ENCODE measurements around the gene NOX5. TPM values are rescaled to one million over a fixed set of nuclear protein-coding genes. Genes with fewer than 3 reads are reported as not detected.

NOX5 gene
- total RNA-seq, 2 donors from 2014 or later, result 0.26 TPM; not detected in 1

- WGBS, 2 donors, result 77 to 78% methylated on average over 13 to 32 of the region's 43 CpGs
- Histone ChIP-seq H3K9me3 (no peaks in the 10 kb centered on the region), H3K4me3 (no peak overlapping the region), H3K4me1 (no peaks in the 10 kb centered on the region), H3K27ac (no peak overlapping the region), H3K27me3 (peaks cover 0 to 9% of the 10 kb centered on the region in 2 donors), H3K36me3 (replicated peaks in 1 of 2; ENCODE audit: insufficient read depth in 1 of 2, low read depth in 2 of 2) (no peaks in the 10 kb centered on the region)
- no peak for ATAC-seq
- intact Hi-C loops (cut with DNase I), result no loop called here
- no peak for TF ChIP-seq CTCF (IDR thresholded peaks at IDR 0.05)
- TF ChIP-seq POLR2A (IDR thresholded peaks at IDR 0.05), result no peak
- DNase-seq, result no peak
Measured at GRCh38 chr15:69032703-69033373, 18.3 kb downstream of the NOX5 start.

DNA sequence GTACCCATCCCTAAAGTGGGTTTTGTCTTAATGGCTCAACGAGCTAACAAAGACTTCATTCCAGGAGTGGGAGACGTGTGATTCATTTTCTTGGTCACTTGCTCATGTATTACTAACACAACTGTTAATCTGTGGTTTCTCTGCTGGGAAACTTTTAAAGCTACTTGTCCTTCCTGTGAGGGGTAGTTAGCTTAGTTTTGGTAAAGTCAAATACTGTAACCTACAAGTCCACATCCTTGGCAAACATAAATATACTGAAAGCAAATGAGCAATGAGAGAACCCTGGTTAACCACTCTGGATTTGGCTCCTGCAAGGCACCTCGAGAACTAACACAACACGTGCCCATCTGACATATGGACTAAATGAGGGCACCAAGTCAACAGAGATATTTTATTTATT, 19.9 kb downstream of the NOX5 start:
- no peak for DNase-seq
- no peaks in the 10 kb centered on the region for H3K36me3 ChIP-seq (replicated peaks in 1 of 2; ENCODE audit: insufficient read depth in 1 of 2, low read depth in 2 of 2)
- peaks cover 0 to 9% of the 10 kb centered on the region in 2 donors for H3K27me3 ChIP-seq
- H3K4me1 ChIP-seq, result no peaks in the 10 kb centered on the region
- 51 to 58% methylated on average over 4 of the region's 4 CpGs for WGBS, 2 donors
- no peak overlapping the region for H3K4me3 ChIP-seq
- no peak for ATAC-seq
- no peaks in the 10 kb centered on the region for H3K9me3 ChIP-seq
- TF ChIP-seq CTCF (IDR thresholded peaks at IDR 0.05) (no peak), POLR2A (IDR thresholded peaks at IDR 0.05) (no peak)
- H3K27ac ChIP-seq, result no peak overlapping the region
- intact Hi-C loops (cut with DNase I), result no loop called here

GRCh38 chr15:69035205-69035917, 20.9 kb downstream of the NOX5 start:
- 37 to 56% methylated on average over 8 to 14 of the region's 16 CpGs for WGBS, 2 donors
- DNase-seq (peak in 1 of 4 donors; percentile 26), ATAC-seq (no peak)
- Histone ChIP-seq H3K4me1 (no peaks in the 10 kb centered on the region), H3K4me3 (no peak overlapping the region), H3K27me3 (peaks cover 0 to 9% of the 10 kb centered on the region in 2 donors), H3K36me3 (replicated peaks in 1 of 2; ENCODE audit: insufficient read depth in 1 of 2, low read depth in 2 of 2) (no peaks in the 10 kb centered on the region), H3K27ac (no peak overlapping the region), H3K9me3 (no peaks in the 10 kb centered on the region)
- TF ChIP-seq POLR2A (IDR thresholded peaks at IDR 0.05), result no peak
- TF ChIP-seq CTCF (IDR thresholded peaks at IDR 0.05), result peak in 2 of 7 experiments; percentile 10 to 15
- intact Hi-C loops (cut with DNase I), result no loop called here

DNA sequence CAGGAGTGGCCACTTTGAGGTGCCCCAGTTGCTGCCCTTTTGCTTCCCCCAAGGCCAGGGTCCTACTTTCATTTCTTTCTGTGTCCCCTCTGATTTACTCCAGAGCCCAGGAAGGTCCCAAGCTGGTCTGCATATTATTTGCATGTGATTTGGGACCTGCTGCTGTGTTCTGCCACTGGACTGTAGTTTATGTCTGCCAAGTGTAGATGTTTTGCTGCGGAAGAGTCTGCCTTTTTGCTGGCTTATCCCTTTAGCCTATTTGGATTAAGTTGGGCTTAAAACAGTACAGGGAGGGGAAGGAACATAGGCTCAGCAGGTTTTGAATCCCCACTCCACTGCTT, 21.4 kb downstream of the NOX5 start:
- no peak for DNase-seq
- ATAC-seq, result no peak
- Histone ChIP-seq H3K4me1 (no peaks in the 10 kb centered on the region), H3K9me3 (no peaks in the 10 kb centered on the region), H3K4me3 (no peak overlapping the region), H3K36me3 (replicated peaks in 1 of 2; ENCODE audit: insufficient read depth in 1 of 2, low read depth in 2 of 2) (no peaks in the 10 kb centered on the region), H3K27me3 (peaks cover 0 to 9% of the 10 kb centered on the region in 2 donors), H3K27ac (no peak overlapping the region)
- intact Hi-C loops (cut with DNase I), result no loop called here
- 81 to 94% methylated on average over 1 of the region's 1 CpG for WGBS, 2 donors
- no peak for TF ChIP-seq CTCF (IDR thresholded peaks at IDR 0.05)
- no peak for TF ChIP-seq POLR2A (IDR thresholded peaks at IDR 0.05)

All from body of pancreas (tissue), 4 donors.